Trophoblast cell (in vitro differentiated cells and primary cell): ENCODE measurements around the gene P3H3.

Experiments
- DNase-seq, 2 donors: peaks; one replicate each; pipeline ENCODE4 v3.0.0-alpha.2; 2016
- H2AFZ ChIP-seq: 2 replicates; pipeline ENCODE4 v1.6.1; 2013; ENCODE audit warnings: low read length, moderate library complexity, mild to moderate bottlenecking; ENCODE audit not compliant: insufficient read depth, poor library complexity
- H2AK5ac ChIP-seq: 2 replicates; pipeline ENCODE4 v1.6.1; 2013; ENCODE audit warnings: mild to moderate bottlenecking, low read length
- H2BK120ac ChIP-seq: 2 replicates; pipeline ENCODE4 v1.6.1; 2013; ENCODE audit warnings: low read length, mild to moderate bottlenecking, moderate library complexity; ENCODE audit not compliant: insufficient read depth, poor library complexity
- H2BK12ac ChIP-seq: 2 replicates; pipeline ENCODE4 v1.6.1; 2013; ENCODE audit warnings: mild to moderate bottlenecking, low read length, moderate library complexity
- H2BK5ac ChIP-seq: 2 replicates; pipeline ENCODE4 v1.6.1; 2013; ENCODE audit warnings: low read length, low read depth, moderate library complexity, mild to moderate bottlenecking; ENCODE audit not compliant: poor library complexity
- H3K14ac ChIP-seq: 2 replicates; pipeline ENCODE4 v1.6.1; 2013; ENCODE audit warnings: mild to moderate bottlenecking, low read length
- H3K18ac ChIP-seq: 2 replicates; pipeline ENCODE4 v1.6.1; 2013; ENCODE audit warnings: mild to moderate bottlenecking, low read length
- H3K23ac ChIP-seq: 2 replicates; pipeline ENCODE4 v1.6.1; 2013; ENCODE audit warnings: low read length
- H3K27ac ChIP-seq: 2 replicates; pipeline ENCODE4 v1.5.1; 2013; ENCODE audit warnings: low read depth, mild to moderate bottlenecking, inconsistent platforms, low read length, moderate library complexity
- H3K27me3 ChIP-seq: 2 replicates; pipeline ENCODE4 v1.6.1; 2013; ENCODE audit warnings: inconsistent platforms, mild to moderate bottlenecking, low read length, moderate library complexity; ENCODE audit not compliant: insufficient read depth
- H3K36me3 ChIP-seq, 2 experiments: 1 replicate in 1 of 2; 2 replicates in 1 of 2; pipeline ENCODE4 v1.6.1; 2013; ENCODE audit warnings: low read length in 2 of 2, mild to moderate bottlenecking in 2 of 2, moderate library complexity in 1 of 2; ENCODE audit not compliant: insufficient read depth in 2 of 2, control insufficient read depth in 1 of 2
- H3K4ac ChIP-seq: 2 replicates; pipeline ENCODE4 v1.6.1; 2013; ENCODE audit warnings: low read depth, mild to moderate bottlenecking, low read length, moderate library complexity
- H3K4me1 ChIP-seq, 2 experiments: 1 replicate in 1 of 2; 2 replicates in 1 of 2; pipeline ENCODE4 v1.6.1; 2013; ENCODE audit warnings: low read length in 2 of 2, mild to moderate bottlenecking in 2 of 2, moderate library complexity in 1 of 2; ENCODE audit not compliant: insufficient read depth in 2 of 2, control insufficient read depth in 1 of 2
- H3K4me2 ChIP-seq: 2 replicates; pipeline ENCODE4 v1.6.1; 2013; ENCODE audit warnings: inconsistent platforms, mild to moderate bottlenecking, low read length, moderate library complexity
- H3K4me3 ChIP-seq: 2 replicates; pipeline ENCODE4 v1.5.1; 2013; ENCODE audit warnings: mild to moderate bottlenecking, low read depth, low read length, inconsistent platforms
- H3K79me1 ChIP-seq: one replicate; pipeline ENCODE4 v1.6.1; 2013; ENCODE audit warnings: low read length
- H3K79me2 ChIP-seq: 2 replicates; pipeline ENCODE4 v1.6.1; 2013; ENCODE audit warnings: low read length, mild to moderate bottlenecking; ENCODE audit not compliant: control insufficient read depth, insufficient read depth, poor library complexity
- H3K9ac ChIP-seq: 2 replicates; pipeline ENCODE4 v1.6.1; 2013; ENCODE audit warnings: mild to moderate bottlenecking, low read length
- H3K9me3 ChIP-seq: 2 replicates; pipeline ENCODE4 v1.6.1; 2013; ENCODE audit warnings: low read depth, mild to moderate bottlenecking, control low read depth, inconsistent platforms, low read length; ENCODE audit not compliant: insufficient read depth
- H4K12ac ChIP-seq: 2 replicates; pipeline ENCODE4 v1.6.1; 2013; ENCODE audit warnings: low read depth, mild to moderate bottlenecking, low read length, moderate library complexity
- H4K8ac ChIP-seq: 2 replicates; pipeline ENCODE4 v1.6.1; 2013; ENCODE audit warnings: low read depth, mild to moderate bottlenecking, low read length, moderate library complexity
- H4K91ac ChIP-seq: one replicate; pipeline ENCODE4 v1.6.1; 2013; ENCODE audit warnings: low read depth, mild to moderate bottlenecking, low read length, moderate library complexity
- WGBS: extraction: QIAGEN DNeasy Blood & Tissue Kit; methylation state at CpG from one replicate; pipeline ENCODE4 v1.1.7; 2013; ENCODE audit warnings: missing lambda C conversion rate; ENCODE audit not compliant: insufficient read length, insufficient coverage; ENCODE audit errors: extremely low coverage; 5-methylcytosine and 5-hydroxymethylcytosine counted together

Gene P3H3

GRCh38 chr12:6788972-6789924 is 39.0 kb upstream of the P3H3 start, which contains the start of gene CD4:
Gene CD4 (plus strand): TSS chr12:6789528. CDS start chr12:6800139, 10,611 bp downstream.
- DNase-seq: peak in 1 of 2 donors; percentile 10
- WGBS: no CpG with 5 or more reads among the region's 18 CpGs

GRCh38 chr12:6790496-6791150 is 37.6 kb upstream of the P3H3 start:
- Histone ChIP-seq H2BK120ac (no peak overlapping the region), H3K18ac (no peak overlapping the region), H2BK12ac (no peak overlapping the region), H3K79me1 (no peaks in the 10 kb centered on the region), H3K27me3 (no peaks in the 10 kb centered on the region), H4K91ac (no peak overlapping the region), H3K27ac (no peak overlapping the region), H3K14ac (no peak overlapping the region), H2AK5ac (no peak overlapping the region), H3K9me3 (no peaks in the 10 kb centered on the region), H4K8ac (no peak overlapping the region), H3K4me3 (no peak overlapping the region), H2AFZ (no peak overlapping the region), H3K4me2 (no peak overlapping the region), H3K23ac (no peak overlapping the region), H3K9ac (no peak overlapping the region), H2BK5ac (no peak overlapping the region), H4K12ac (no peak overlapping the region), H3K4ac (no peak overlapping the region), H3K4me1 (no peaks in the 10 kb centered on the region), H3K79me2 (no peaks in the 10 kb centered on the region), H3K36me3 (no peaks in the 10 kb centered on the region)
- DNase-seq: no peak
- WGBS: no CpG with 5 or more reads among the region's 12 CpGs

More at GRCh38 chr12:6788972-6789924, 39.0 kb upstream of the P3H3 start, which contains the start of gene CD4:
- H3K4ac ChIP-seq: no peak within 1 kb of the TSS
- H2BK120ac ChIP-seq: no peak within 1 kb of the TSS
- H3K36me3 ChIP-seq: no peaks in the 10 kb centered on the region
- H3K18ac ChIP-seq: no peak within 1 kb of the TSS
- no peak within 1 kb of the TSS for H4K8ac ChIP-seq
- no peak within 1 kb of the TSS for H2BK5ac ChIP-seq
- no peak within 1 kb of the TSS for H2BK12ac ChIP-seq
- no peak within 1 kb of the TSS for H3K4me3 ChIP-seq
- no peak within 1 kb of the TSS for H3K23ac ChIP-seq
- no peaks in the 10 kb centered on the region for H3K79me1 ChIP-seq
- H2AFZ ChIP-seq: no peak within 1 kb of the TSS
- no peaks in the 10 kb centered on the region for H3K4me1 ChIP-seq
- no peak within 1 kb of the TSS for H3K4me2 ChIP-seq
- H3K14ac ChIP-seq: no peak within 1 kb of the TSS
- no peak within 1 kb of the TSS for H4K91ac ChIP-seq
- no peak within 1 kb of the TSS for H3K9ac ChIP-seq
- H3K79me2 ChIP-seq: no peaks in the 10 kb centered on the region
- no peaks in the 10 kb centered on the region for H3K9me3 ChIP-seq
- no peak within 1 kb of the TSS for H2AK5ac ChIP-seq
- H3K27me3 ChIP-seq: no peaks in the 10 kb centered on the region
- H3K27ac ChIP-seq: no peak within 1 kb of the TSS
- no peak within 1 kb of the TSS for H4K12ac ChIP-seq

- H3K4me3 ChIP-seq: no peak overlapping the region
- H3K36me3 ChIP-seq: no peaks in the 10 kb centered on the region
- H2AK5ac ChIP-seq: no peak overlapping the region
These were observed 36.2 kb upstream of the P3H3 start for GRCh38 chr12:6791931-6792520.

GRCh38 chr12:6792522-6793201 is 35.5 kb upstream of the P3H3 start:
- no CpG with 5 or more reads among the region's 12 CpGs for WGBS
- no peak overlapping the region for H3K4ac ChIP-seq
- no peak overlapping the region for H2BK5ac ChIP-seq
- H4K8ac ChIP-seq: no peak overlapping the region
- no peak overlapping the region for H2AK5ac ChIP-seq
- H3K18ac ChIP-seq: no peak overlapping the region
- no peaks in the 10 kb centered on the region for H3K4me1 ChIP-seq
- H3K14ac ChIP-seq: no peak overlapping the region
- H3K27me3 ChIP-seq: no peaks in the 10 kb centered on the region
- no peak overlapping the region for H3K4me2 ChIP-seq
- no peaks in the 10 kb centered on the region for H3K79me1 ChIP-seq
- no peak overlapping the region for H2BK120ac ChIP-seq
- H3K9me3 ChIP-seq: no peaks in the 10 kb centered on the region
- H3K9ac ChIP-seq: no peak overlapping the region
- H3K27ac ChIP-seq: no peak overlapping the region
- no peak overlapping the region for H4K91ac ChIP-seq
- H3K23ac ChIP-seq: no peak overlapping the region
- no peaks in the 10 kb centered on the region for H3K36me3 ChIP-seq
- H3K4me3 ChIP-seq: no peak overlapping the region
- peak in 1 of 2 donors; percentile 18 for DNase-seq
- H4K12ac ChIP-seq: no peak overlapping the region
- no peak overlapping the region for H2AFZ ChIP-seq
- H3K79me2 ChIP-seq: no peaks in the 10 kb centered on the region
- no peak overlapping the region for H2BK12ac ChIP-seq

More at GRCh38 chr12:6791931-6792520, 36.2 kb upstream of the P3H3 start:
- Histone ChIP-seq H3K9me3 (no peaks in the 10 kb centered on the region), H3K79me1 (no peaks in the 10 kb centered on the region), H4K8ac (no peak overlapping the region), H3K18ac (no peak overlapping the region), H2BK12ac (no peak overlapping the region), H3K23ac (no peak overlapping the region), H3K4ac (no peak overlapping the region), H3K9ac (no peak overlapping the region), H2AFZ (no peak overlapping the region), H3K14ac (no peak overlapping the region), H3K4me2 (no peak overlapping the region), H3K4me1 (no peaks in the 10 kb centered on the region), H3K27me3 (no peaks in the 10 kb centered on the region), H3K79me2 (no peaks in the 10 kb centered on the region), H4K91ac (no peak overlapping the region), H2BK120ac (no peak overlapping the region), H3K27ac (no peak overlapping the region), H4K12ac (no peak overlapping the region), H2BK5ac (no peak overlapping the region)
- WGBS: no CpG with 5 or more reads among the region's 13 CpGs
- DNase-seq: no peak
